SH-SY5Y (cell line): ENCODE results near the gene ABCD4.

Source experiments
- GATA2 ChIP-seq: IDR thresholded peaks from 2 replicates; pipeline ENCODE4 v1.6.1; 2011; ENCODE audit warnings: mild to moderate bottlenecking, low read depth, low read length
- GATA3 ChIP-seq: IDR thresholded peaks from 2 replicates; pipeline ENCODE4 v1.6.1; 2011; ENCODE audit warnings: low read depth, mild to moderate bottlenecking, low read length, moderate library complexity

GRCh38 chr14:74257941-74258763, 44.6 kb downstream of the ABCD4 start:
- TF ChIP-seq GATA3 = no peak
- no peak for TF ChIP-seq GATA2
